ENCODE data around the gene AIMP1.

AIMP1 gene

GRCh38 chr4:106302062-106302438, 14.3 kb upstream of the AIMP1 start:
- Histone ChIP-seq H3K36me3 (ENCODE audit: control insufficient read depth, low read length) (peaks cover 8% of the 10 kb centered on the region), H4K20me1 (ENCODE audit: control insufficient read depth, insufficient read depth, low read depth, low read length) (no peaks in the 10 kb centered on the region), H3K27ac (ENCODE audit: low read depth, low read length) (no peak overlapping the region), H3K9me3 (ENCODE audit: control insufficient read depth, insufficient read depth, low read length) (no peaks in the 10 kb centered on the region), H3K9me2 (replicated peaks; ENCODE audit: control insufficient read depth, low read length) (no peaks in the 10 kb centered on the region), H3K4me2 (ENCODE audit: low read length) (no peak overlapping the region), H3F3A (ENCODE audit: control insufficient read depth, insufficient read depth) (no peaks in the 10 kb centered on the region), H3K4me3 (ENCODE audit: low read length) (no peak overlapping the region), H3K27me3 (ENCODE audit: control insufficient read depth, low read length) (no peaks in the 10 kb centered on the region), H3K79me2 (ENCODE audit: control insufficient read depth, low read length) (no peaks in the 10 kb centered on the region), H3K4me1 (ENCODE audit: control insufficient read depth, low read length) (no peaks in the 10 kb centered on the region)
- no peak for TF ChIP-seq EZH2phosphoT487 (IDR thresholded peaks at IDR 0.05; ENCODE audit: borderline replicate concordance, low read length)
- TF ChIP-seq CTCF (IDR thresholded peaks at IDR 0.05; ENCODE audit: low read depth, low read length, poor library complexity, severe bottlenecking), result no peak

GRCh38 chr4:106303548-106304281, 12.6 kb upstream of the AIMP1 start:
- Histone ChIP-seq H3K27me3 (ENCODE audit: control insufficient read depth, low read length) (no peaks in the 10 kb centered on the region), H3K4me3 (ENCODE audit: low read length) (no peak overlapping the region), H3K4me2 (ENCODE audit: low read length) (no peak overlapping the region), H3K27ac (ENCODE audit: low read depth, low read length) (no peak overlapping the region), H3K9me2 (replicated peaks; ENCODE audit: control insufficient read depth, low read length) (no peaks in the 10 kb centered on the region), H3K79me2 (ENCODE audit: control insufficient read depth, low read length) (no peaks in the 10 kb centered on the region), H4K20me1 (ENCODE audit: control insufficient read depth, insufficient read depth, low read depth, low read length) (no peaks in the 10 kb centered on the region), H3K9me3 (ENCODE audit: control insufficient read depth, insufficient read depth, low read length) (no peaks in the 10 kb centered on the region), H3K36me3 (ENCODE audit: control insufficient read depth, low read length) (peaks cover 14% of the 10 kb centered on the region), H3K4me1 (ENCODE audit: control insufficient read depth, low read length) (no peaks in the 10 kb centered on the region), H3F3A (ENCODE audit: control insufficient read depth, insufficient read depth) (no peaks in the 10 kb centered on the region)
- TF ChIP-seq EZH2phosphoT487 (IDR thresholded peaks at IDR 0.05; ENCODE audit: borderline replicate concordance, low read length) (no peak), CTCF (IDR thresholded peaks at IDR 0.05; ENCODE audit: low read depth, low read length, poor library complexity, severe bottlenecking) (no peak)

- Histone ChIP-seq H3K36me3 (ENCODE audit: control insufficient read depth, low read length) (peaks cover 15% of the 10 kb centered on the region), H3K27ac (ENCODE audit: low read depth, low read length) (no peak overlapping the region), H3K9me3 (ENCODE audit: control insufficient read depth, insufficient read depth, low read length) (no peaks in the 10 kb centered on the region), H3K4me3 (ENCODE audit: low read length) (no peak overlapping the region), H3K79me2 (ENCODE audit: control insufficient read depth, low read length) (no peaks in the 10 kb centered on the region), H3F3A (ENCODE audit: control insufficient read depth, insufficient read depth) (no peaks in the 10 kb centered on the region), H3K4me2 (ENCODE audit: low read length) (no peak overlapping the region), H3K27me3 (ENCODE audit: control insufficient read depth, low read length) (no peaks in the 10 kb centered on the region), H3K9me2 (replicated peaks; ENCODE audit: control insufficient read depth, low read length) (no peaks in the 10 kb centered on the region), H3K4me1 (ENCODE audit: control insufficient read depth, low read length) (no peaks in the 10 kb centered on the region), H4K20me1 (ENCODE audit: control insufficient read depth, insufficient read depth, low read depth, low read length) (no peaks in the 10 kb centered on the region)
- TF ChIP-seq CTCF (IDR thresholded peaks at IDR 0.05; ENCODE audit: low read depth, low read length, poor library complexity, severe bottlenecking) (no peak), EZH2phosphoT487 (IDR thresholded peaks at IDR 0.05; ENCODE audit: borderline replicate concordance, low read length) (no peak)
Observed at GRCh38 chr4:106304632-106305031, 11.7 kb upstream of the AIMP1 start.

Data from DOHH2 (cell line).